DMS 273 treated with DMSO at 0.1 percent for 48 hours (cell line): Measurements from ENCODE around the gene PHEX.

Experiments
- DNase-seq: peaks from one replicate; lab custom pipeline; 2025; lab: John Stamatoyannopoulos, UW

The PHEX gene

GRCh38 chrX:22150371-22150770, 118.2 kb downstream of the PHEX start:
- no peak for DNase-seq

GRCh38 chrX:22155126-22155525, 123.0 kb downstream of the PHEX start:
- no peak for DNase-seq

GRCh38 chrX:22159071-22159470, 126.9 kb downstream of the PHEX start:
- no peak for DNase-seq

GRCh38 chrX:22163326-22163725, 131.2 kb downstream of the PHEX start:
- DNase-seq: no peak

- no peak for DNase-seq
These were observed 132.8 kb downstream of the PHEX start for GRCh38 chrX:22164770-22165388.

- DNase-seq: no peak
These were observed 133.8 kb downstream of the PHEX start for GRCh38 chrX:22165732-22166457.

- DNase-seq: no peak
These were observed 139.3 kb downstream of the PHEX start for GRCh38 chrX:22171287-22172060.

- no peak for DNase-seq
These were observed 141.8 kb downstream of the PHEX start for GRCh38 chrX:22173966-22174365.

GRCh38 chrX:22177950-22178515, 145.9 kb downstream of the PHEX start:
- DNase-seq: no peak

GRCh38 chrX:22184096-22184495, 152.0 kb downstream of the PHEX start:
- DNase-seq: no peak

GRCh38 chrX:22186165-22186564, 154.0 kb downstream of the PHEX start:
- DNase-seq: no peak

- peak; percentile 57 for DNase-seq
These were observed 160.4 kb downstream of the PHEX start for GRCh38 chrX:22192419-22193060.

- DNase-seq: no peak
These were observed 161.9 kb downstream of the PHEX start for GRCh38 chrX:22193851-22194659.

- no peak for DNase-seq
These were observed 162.5 kb downstream of the PHEX start for GRCh38 chrX:22194660-22194945.

- DNase-seq: no peak
These were observed 164.0 kb downstream of the PHEX start for GRCh38 chrX:22196149-22196548.

GRCh38 chrX:22202251-22202650, 170.1 kb downstream of the PHEX start:
- DNase-seq: no peak

GRCh38 chrX:22203186-22203585, 171.1 kb downstream of the PHEX start:
- DNase-seq: peak; percentile 33

- no peak for DNase-seq
These were observed 174.7 kb downstream of the PHEX start for GRCh38 chrX:22206781-22207180.

- DNase-seq: no peak
These were observed 188.8 kb downstream of the PHEX start for GRCh38 chrX:22220941-22221340.

- no peak for DNase-seq
These were observed 202.3 kb downstream of the PHEX start for GRCh38 chrX:22234380-22234779.

GRCh38 chrX:22237479-22237878, 205.4 kb downstream of the PHEX start:
- no peak for DNase-seq

GRCh38 chrX:22246620-22247019, 214.5 kb downstream of the PHEX start:
- DNase-seq: no peak
